Gastroesophageal sphincter (tissue), 4 donors: Measurements from ENCODE around the gene LRRC37A. TPM values are rescaled to one million over a fixed set of nuclear protein-coding genes. Genes with fewer than 3 reads are reported as not detected.
A peak's percentile ranks its signal among the peaks of the same experiment; 100 is the strongest.
"Not testable (repeated sequence)": the region's sequence is repeated elsewhere in the genome, so short reads cannot be mapped to it uniquely, and the experiment has no call there.

Experiments used
- ATAC-seq: fragments of 150-250 bp; one replicate; pipeline ENCODE4 v1.9.1; 2016; ENCODE audit warnings: mild to moderate bottlenecking, moderate library complexity
- H3K27ac ChIP-seq, 4 donors: fragments of 200-600 bp; sonication (generic) in 3 of 4; 1 replicate in 3 of 4; 2 replicates in 1 of 4; pipeline ENCODE4 v1.5.1; 2016 to 2019
- H3K27me3 ChIP-seq: fragments of 200-600 bp; sonication (generic); one replicate; pipeline ENCODE4 v1.5.1; 2019
- H3K36me3 ChIP-seq, 2 donors: fragments of 200-600 bp; sonication (generic); one replicate each; pipeline ENCODE4 v1.5.1; 2019; ENCODE audit warnings: control low read depth in 1 of 2
- H3K4me1 ChIP-seq, 3 donors: fragments of 200-600 bp; sonication (generic); 1 replicate in 2 of 3; 2 replicates in 1 of 3; pipeline ENCODE4 v1.5.1; 2016 to 2019; ENCODE audit warnings: control low read depth in 2 of 3
- H3K4me3 ChIP-seq, 2 donors: fragments of 200-600 bp; sonication (generic); one replicate each; pipeline ENCODE4 v1.5.1; 2019; ENCODE audit warnings: mild to moderate bottlenecking in 1 of 2, moderate library complexity in 1 of 2
- H3K9me3 ChIP-seq, 3 donors: fragments of 200-600 bp; sonication (generic); one replicate each; pipeline ENCODE4 v1.5.1; 2017 to 2019; ENCODE audit warnings: control low read depth in 2 of 3
- EP300 ChIP-seq: sonication (generic); formaldehyde crosslinking; IDR thresholded peaks from one replicate; pipeline ENCODE4 v1.6.1; 2017; ENCODE audit warnings: antibody characterized with exemption, mild to moderate bottlenecking
- POLR2A ChIP-seq, 2 donors: fragments of 450-650 bp; IDR thresholded peaks; one replicate each; pipeline ENCODE4 v1.6.1; 2017; ENCODE audit warnings: antibody characterized with exemption in 2 of 2, mild to moderate bottlenecking in 2 of 2, moderate library complexity in 1 of 2
- POLR2AphosphoS5 ChIP-seq: sonication (generic); formaldehyde crosslinking; IDR thresholded peaks from one replicate; pipeline ENCODE4 v1.6.1; 2017; ENCODE audit warnings: antibody characterized with exemption
- WGBS, 2 donors: methylation state at CpG; one replicate each; pipeline ENCODE4 v1.1.5; 2018; ENCODE audit warnings: low coverage in 1 of 2; 5-methylcytosine and 5-hydroxymethylcytosine counted together
- total RNA-seq, 4 donors: library from RNA; depleted of rRNA; stranded (reverse); fragments of >200 nt; gene quantifications; one replicate each; pipeline ENCODE4 v1.1.0, GENCODE V29; 2016
- TF ChIP-seq, protein P1 (sequence below), 4 experiments: fragments of 200-600 bp in 2 of 4; fragments of 450-650 bp in 2 of 4; sonication (generic) in 1 of 4; IDR thresholded peaks; one replicate each; pipeline ENCODE4 v1.5.1; 2017 to 2019; ENCODE audit warnings: antibody characterized with exemption in 4 of 4, mild to moderate bottlenecking in 2 of 4, moderate library complexity in 2 of 4

LRRC37A gene
- total RNA-seq, 4 donors from 2014 or later = 1.1 to 5.1 (median 2.1) TPM

- no peak for TF ChIP-seq POLR2A (IDR thresholded peaks at IDR 0.05)
- TF ChIP-seq, protein P1, sequence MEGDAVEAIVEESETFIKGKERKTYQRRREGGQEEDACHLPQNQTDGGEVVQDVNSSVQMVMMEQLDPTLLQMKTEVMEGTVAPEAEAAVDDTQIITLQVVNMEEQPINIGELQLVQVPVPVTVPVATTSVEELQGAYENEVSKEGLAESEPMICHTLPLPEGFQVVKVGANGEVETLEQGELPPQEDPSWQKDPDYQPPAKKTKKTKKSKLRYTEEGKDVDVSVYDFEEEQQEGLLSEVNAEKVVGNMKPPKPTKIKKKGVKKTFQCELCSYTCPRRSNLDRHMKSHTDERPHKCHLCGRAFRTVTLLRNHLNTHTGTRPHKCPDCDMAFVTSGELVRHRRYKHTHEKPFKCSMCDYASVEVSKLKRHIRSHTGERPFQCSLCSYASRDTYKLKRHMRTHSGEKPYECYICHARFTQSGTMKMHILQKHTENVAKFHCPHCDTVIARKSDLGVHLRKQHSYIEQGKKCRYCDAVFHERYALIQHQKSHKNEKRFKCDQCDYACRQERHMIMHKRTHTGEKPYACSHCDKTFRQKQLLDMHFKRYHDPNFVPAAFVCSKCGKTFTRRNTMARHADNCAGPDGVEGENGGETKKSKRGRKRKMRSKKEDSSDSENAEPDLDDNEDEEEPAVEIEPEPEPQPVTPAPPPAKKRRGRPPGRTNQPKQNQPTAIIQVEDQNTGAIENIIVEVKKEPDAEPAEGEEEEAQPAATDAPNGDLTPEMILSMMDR (IDR thresholded peaks at IDR 0.05) = no peak
- no peak for TF ChIP-seq EP300
- no peak for TF ChIP-seq POLR2AphosphoS5
- no peak for ATAC-seq
- no peaks in the 10 kb centered on the region for H3K9me3 ChIP-seq
- H3K4me1 ChIP-seq = no peaks in the 10 kb centered on the region
- no peak overlapping the region for H3K27ac ChIP-seq
- H3K36me3 ChIP-seq = no peaks in the 10 kb centered on the region
- H3K4me3 ChIP-seq = no peak overlapping the region
- H3K27me3 ChIP-seq = no peaks in the 10 kb centered on the region
- WGBS, 2 donors = 74 to 90% methylated on average over 3 of the region's 3 CpGs
These were observed 20.7 kb upstream of the LRRC37A start for GRCh38 chr17:46274238-46274637.

- WGBS, 2 donors = 29 to 85% methylated on average over 1 to 2 of the region's 3 CpGs
- not testable (repeated sequence) for H3K9me3 ChIP-seq, H3K27me3 ChIP-seq, H3K36me3 ChIP-seq, H3K4me1 ChIP-seq, H3K27ac ChIP-seq, ATAC-seq, H3K4me3 ChIP-seq
These were observed 18.0 kb upstream of the LRRC37A start for GRCh38 chr17:46276728-46277479.

- 94% methylated on average over 4 of the region's 4 CpGs; no CpG with 5 or more reads in 1 of the 2 donors for WGBS, 2 donors
- not testable (repeated sequence) for H3K27ac ChIP-seq, H3K4me1 ChIP-seq, H3K9me3 ChIP-seq, H3K36me3 ChIP-seq, ATAC-seq, H3K27me3 ChIP-seq, H3K4me3 ChIP-seq
These were observed 13.6 kb upstream of the LRRC37A start for GRCh38 chr17:46281336-46281735.

- H3K9me3 ChIP-seq, H3K4me3 ChIP-seq, H3K36me3 ChIP-seq, H3K27ac ChIP-seq, H3K4me1 ChIP-seq, ATAC-seq, H3K27me3 ChIP-seq: not testable (repeated sequence)
- WGBS, 2 donors = 96 to 100% methylated on average over 1 to 4 of the region's 12 CpGs
These were observed 12.3 kb upstream of the LRRC37A start for GRCh38 chr17:46282635-46283034.

DNA sequence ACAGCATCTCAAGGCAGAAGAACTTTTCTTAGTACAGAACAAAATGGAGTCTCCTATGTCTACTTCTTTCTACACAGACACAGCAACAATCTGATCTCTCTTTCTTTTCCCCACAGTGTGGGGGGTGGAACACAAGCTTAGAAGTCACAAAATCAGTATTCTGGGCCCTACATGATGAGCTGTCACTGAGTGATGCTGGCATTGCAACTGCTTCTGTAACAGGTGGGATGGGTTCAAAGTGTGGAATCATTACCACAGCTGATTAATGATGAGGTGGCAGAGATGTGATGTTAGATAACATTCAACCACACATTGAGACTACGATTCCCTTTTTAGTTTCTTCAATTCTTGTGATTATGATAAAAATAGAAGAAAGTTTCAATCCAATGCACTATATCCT is 10.5 kb upstream of the LRRC37A start:
- 50% methylated on average over 1 of the region's 1 CpG; no CpG with 5 or more reads in 1 of the 2 donors for WGBS, 2 donors
- not testable (repeated sequence) for H3K9me3 ChIP-seq, H3K27ac ChIP-seq, ATAC-seq, H3K4me3 ChIP-seq, H3K4me1 ChIP-seq, H3K36me3 ChIP-seq, H3K27me3 ChIP-seq

DNA sequence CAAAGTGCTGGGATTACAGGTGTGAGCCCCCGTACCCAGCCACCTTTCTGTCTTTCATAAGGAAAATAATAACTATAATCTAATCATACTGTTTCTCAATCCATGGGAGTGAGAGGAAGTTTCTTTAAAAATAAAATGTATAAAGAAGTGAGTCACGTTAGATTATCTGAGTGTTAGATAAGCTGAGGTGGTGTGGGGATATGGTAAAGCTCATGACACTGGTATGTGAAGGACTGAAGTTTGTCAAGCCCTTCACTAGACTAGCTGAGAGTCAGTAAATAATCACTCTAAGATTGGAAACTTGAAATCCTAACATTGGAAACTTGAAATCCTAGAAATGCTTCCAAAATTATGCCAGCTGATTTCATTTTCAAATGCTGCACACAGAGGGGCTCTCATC is 9.4 kb upstream of the LRRC37A start:
- H3K4me3 ChIP-seq, H3K36me3 ChIP-seq, H3K9me3 ChIP-seq, H3K4me1 ChIP-seq, ATAC-seq, H3K27ac ChIP-seq, H3K27me3 ChIP-seq: not testable (repeated sequence)
- 50 to 78% methylated on average over 1 of the region's 2 CpGs for WGBS, 2 donors

DNA sequence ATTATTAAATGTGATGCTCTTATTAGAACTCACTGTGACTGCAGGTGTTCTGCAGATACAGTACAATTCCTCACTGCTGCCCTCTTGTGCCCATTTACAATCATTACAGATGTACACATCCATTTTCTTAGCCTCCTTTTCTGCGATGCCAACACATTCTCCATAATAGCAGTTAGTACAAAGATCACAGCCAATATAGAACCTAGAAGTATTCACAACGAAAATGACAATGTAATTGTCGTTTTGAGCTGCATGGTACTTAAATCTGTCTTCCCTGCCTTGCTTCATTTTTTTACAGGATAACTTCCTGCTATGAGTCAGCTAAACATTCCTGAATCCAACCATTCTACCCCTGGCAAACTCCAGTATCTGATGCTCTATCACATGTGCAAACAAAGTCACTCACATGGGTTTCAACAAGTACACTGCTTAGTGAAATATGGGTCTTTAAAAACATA is 8.1 kb upstream of the LRRC37A start:
- H3K4me3 ChIP-seq, H3K36me3 ChIP-seq, H3K9me3 ChIP-seq, H3K4me1 ChIP-seq, H3K27me3 ChIP-seq: not testable (repeated sequence)
- TF ChIP-seq, protein P1 (IDR thresholded peaks at IDR 0.05) = peak; percentile 66 to 82 (median 76)
- peak; percentile 73 for ATAC-seq
- H3K27ac ChIP-seq = peak overlapping the region in 2 of 4 donors; percentile 44 to 53
- 0% methylated on average over 3 of the region's 3 CpGs for WGBS, 2 donors

DNA sequence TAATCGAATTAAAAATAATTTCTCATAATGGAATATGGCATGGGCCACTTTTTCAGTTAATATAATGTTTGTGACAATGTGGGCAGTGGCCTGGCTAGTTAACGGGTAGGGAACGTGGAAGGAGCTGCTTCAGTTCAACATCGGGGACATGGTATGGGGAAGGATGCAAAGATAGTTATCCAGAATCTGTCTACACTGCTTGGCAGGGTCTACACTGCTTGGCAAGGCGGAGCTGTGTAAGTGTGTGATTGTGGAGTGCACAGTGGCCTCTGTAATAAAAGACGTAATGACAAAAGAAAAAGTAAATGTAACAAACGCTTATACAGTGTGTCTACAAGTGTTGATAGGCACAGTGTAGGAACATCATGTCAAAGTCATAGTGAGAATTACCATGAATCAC is 7.3 kb upstream of the LRRC37A start:
- H3K9me3 ChIP-seq, H3K27me3 ChIP-seq, H3K27ac ChIP-seq, H3K4me1 ChIP-seq, H3K4me3 ChIP-seq, H3K36me3 ChIP-seq, ATAC-seq: not testable (repeated sequence)
- WGBS, 2 donors = 62 to 73% methylated on average over 3 to 7 of the region's 7 CpGs

DNA sequence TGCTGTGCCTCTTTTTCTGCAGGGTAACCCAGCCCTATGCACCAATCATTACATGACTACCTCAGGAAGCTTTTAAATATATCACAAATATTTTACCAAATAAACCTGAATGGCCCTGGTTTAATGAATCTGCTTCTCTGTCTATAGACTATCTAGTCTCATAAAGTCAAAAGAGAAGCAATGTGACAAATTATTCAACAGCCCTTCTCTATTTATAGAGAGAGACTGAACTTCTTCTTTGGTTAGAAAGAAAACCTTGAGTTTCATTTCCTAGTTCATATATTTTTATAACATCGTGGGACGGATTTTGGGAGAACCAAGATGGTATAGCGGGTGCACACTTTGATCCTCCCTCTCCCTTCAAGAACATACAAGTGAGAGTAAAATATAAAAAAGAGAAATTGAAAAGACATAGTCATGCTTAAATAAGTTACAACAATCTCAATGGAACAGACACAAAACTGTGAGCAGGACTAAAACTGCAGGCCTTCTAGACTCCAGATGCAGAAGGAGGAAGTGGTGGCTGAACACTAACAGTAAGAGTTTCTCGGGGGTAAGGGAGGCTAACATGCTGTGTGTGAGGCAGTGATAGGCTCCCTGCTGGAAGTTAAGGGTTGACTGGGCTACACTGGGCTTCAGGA is 3.9 kb upstream of the LRRC37A start:
- 82% methylated on average over 4 of the region's 4 CpGs; no CpG with 5 or more reads in 1 of the 2 donors for WGBS, 2 donors
- H3K4me3 ChIP-seq, H3K9me3 ChIP-seq, H3K27ac ChIP-seq, H3K4me1 ChIP-seq, H3K36me3 ChIP-seq, H3K27me3 ChIP-seq, ATAC-seq: not testable (repeated sequence)

DNA sequence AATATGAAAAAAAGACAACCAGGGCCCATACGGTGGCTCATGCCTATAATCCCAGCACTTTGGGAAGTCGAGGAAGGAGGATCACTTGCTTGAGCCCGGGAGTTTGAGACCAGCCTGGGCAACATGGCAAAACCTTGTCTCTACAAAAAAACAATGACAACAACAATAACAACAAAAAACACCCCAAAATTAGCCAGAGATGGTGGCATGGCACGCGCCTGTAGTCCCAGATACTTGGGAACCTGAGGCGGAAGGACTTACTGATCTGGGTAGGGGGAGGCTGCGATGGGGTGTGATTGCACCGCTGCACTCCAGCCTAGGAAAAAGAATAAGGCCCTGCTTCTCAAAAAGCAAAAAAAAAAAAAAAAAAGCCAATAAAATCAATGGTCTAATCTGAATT is 3.3 kb upstream of the LRRC37A start:
- not testable (repeated sequence) for ATAC-seq, H3K27me3 ChIP-seq, H3K9me3 ChIP-seq, H3K36me3 ChIP-seq, H3K4me1 ChIP-seq, H3K27ac ChIP-seq, H3K4me3 ChIP-seq
- WGBS, 2 donors = 80 to 91% methylated on average over 3 to 5 of the region's 8 CpGs

DNA sequence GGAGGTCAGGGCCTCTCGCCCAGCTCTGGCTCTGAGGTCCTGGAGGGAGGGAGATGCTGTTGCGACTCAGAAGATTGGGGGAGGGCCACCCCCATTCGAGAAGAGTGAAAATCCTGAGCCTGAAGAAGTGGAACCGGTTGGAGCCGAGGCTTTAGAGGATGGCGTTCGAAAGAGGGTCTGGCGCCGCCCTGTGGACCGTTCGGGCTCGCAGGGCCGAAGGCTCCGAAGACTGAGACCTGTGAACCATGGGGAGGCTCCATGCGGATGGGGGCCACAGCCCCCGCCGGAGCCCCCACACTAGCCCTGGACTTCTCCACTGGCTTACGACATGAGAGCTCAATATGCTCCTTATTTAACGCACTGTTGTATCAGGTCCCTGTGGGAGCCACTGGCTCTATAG is 46.3 kb downstream of the LRRC37A start:
- no CpG with 5 or more reads among the region's 19 CpGs for WGBS, 2 donors
- H3K36me3 ChIP-seq, H3K27ac ChIP-seq, H3K27me3 ChIP-seq, ATAC-seq, H3K9me3 ChIP-seq, H3K4me3 ChIP-seq, H3K4me1 ChIP-seq: not testable (repeated sequence)
